GM23338 (cell line): ENCODE data around the gene NCOA6. TPM values are rescaled to one million over a fixed set of nuclear protein-coding genes. Genes with fewer than 3 reads are reported as not detected.

Experiments
- ATAC-seq: fragments of 200-7000 bp; cut with Tn5 transposase; 3 replicates; pipeline ENCODE4 v1.9.1; 2020
- DNase-seq: peaks from one replicate; pipeline ENCODE4 v3.0.0-alpha.2; 2015; ENCODE audit warnings: low spot score
- H2AFZ ChIP-seq: fragments of 200-600 bp; sonication (generic); 2 replicates; pipeline ENCODE4 v1.8.0; 2016; ENCODE audit warnings: antibody characterized with exemption, mild to moderate bottlenecking, moderate library complexity
- H3F3A ChIP-seq: fragments of 200-600 bp; sonication (generic); replicated peaks from 2 replicates; pipeline ENCODE4 v1.8.0; 2017; ENCODE audit warnings: antibody characterized with exemption, mixed run types, low read depth
- H3K27ac ChIP-seq: fragments of 200-600 bp; sonication (generic); 2 replicates; pipeline ENCODE4 v1.6.1; 2016; ENCODE audit warnings: low read depth
- H3K27me3 ChIP-seq: fragments of 200-600 bp; sonication (generic); 2 replicates; pipeline ENCODE4 v1.8.0; 2016; ENCODE audit warnings: mild to moderate bottlenecking, mixed run types, moderate library complexity; ENCODE audit not compliant: insufficient read depth
- H3K36me3 ChIP-seq: fragments of 200-600 bp; sonication (generic); 2 replicates; pipeline ENCODE4 v1.8.0; 2016; ENCODE audit warnings: mild to moderate bottlenecking; ENCODE audit not compliant: insufficient read depth
- H3K4me1 ChIP-seq: fragments of 200-600 bp; sonication (generic); 2 replicates; pipeline ENCODE4 v1.8.0; 2016; ENCODE audit warnings: mild to moderate bottlenecking, moderate library complexity; ENCODE audit not compliant: insufficient read depth
- H3K4me2 ChIP-seq: fragments of 200-600 bp; sonication (generic); 2 replicates; pipeline ENCODE4 v1.7.1; 2017; ENCODE audit warnings: mixed run types
- H3K4me3 ChIP-seq: fragments of 200-600 bp; sonication (generic); 2 replicates; pipeline ENCODE4 v1.6.1; 2016; ENCODE audit warnings: mixed run types
- H3K79me2 ChIP-seq: fragments of 200-600 bp; sonication (generic); replicated peaks from 2 replicates; pipeline ENCODE4 v1.8.0; 2017; ENCODE audit warnings: mild to moderate bottlenecking; ENCODE audit not compliant: insufficient read depth
- H3K9me2 ChIP-seq: fragments of 200-600 bp; sonication (generic); 2 replicates; pipeline ENCODE4 v1.8.0; 2017; ENCODE audit not compliant: insufficient read depth
- H4K20me1 ChIP-seq: fragments of 200-600 bp; sonication (generic); replicated peaks from 2 replicates; pipeline ENCODE4 v1.8.0; 2017; ENCODE audit warnings: mild to moderate bottlenecking; ENCODE audit not compliant: insufficient read depth
- H3K27ac Mint-ChIP-seq: 2 replicates; pipeline ENCODE4 v1.8.0; 2020; ENCODE audit warnings: inconsistent platforms, mild to moderate bottlenecking, moderate library complexity, mixed read lengths
- H3K27me3 Mint-ChIP-seq: 3 replicates; pipeline ENCODE4 v1.8.0; 2022; ENCODE audit warnings: low read depth, mild to moderate bottlenecking, moderate library complexity, mixed read lengths, inconsistent platforms; ENCODE audit not compliant: insufficient read depth, poor library complexity
- H3K36me3 Mint-ChIP-seq: 3 replicates; pipeline ENCODE4 v1.8.0; 2021; ENCODE audit warnings: low read depth, mild to moderate bottlenecking, inconsistent platforms, moderate library complexity, mixed read lengths
- H3K4me1 Mint-ChIP-seq: 3 replicates; pipeline ENCODE4 v1.8.0; 2020; ENCODE audit warnings: mild to moderate bottlenecking, inconsistent platforms, mixed read lengths
- H3K4me3 Mint-ChIP-seq: 3 replicates; pipeline ENCODE4 v1.8.0; 2021; ENCODE audit warnings: moderate library complexity, mild to moderate bottlenecking, inconsistent platforms, mixed read lengths
- H3K9me3 Mint-ChIP-seq: 3 replicates; pipeline ENCODE4 v1.8.0; 2020; ENCODE audit warnings: moderate library complexity, mild to moderate bottlenecking, inconsistent platforms, mixed read lengths
- CREB1 ChIP-seq: fragments of 250-450 bp; sonication (Bioruptor Pico); IDR thresholded peaks from 2 replicates; pipeline ENCODE4 v1.5.0; 2020; ENCODE audit warnings: low read depth, mild to moderate bottlenecking, moderate library complexity
- EZH2 ChIP-seq: fragments of 200-600 bp; sonication (generic); IDR thresholded peaks from one replicate; pipeline ENCODE4 v1.8.0; 2017; ENCODE audit warnings: antibody characterized with exemption, mild to moderate bottlenecking, low read depth; ENCODE audit not compliant: unreplicated experiment
- EZH2phosphoT487 ChIP-seq: fragments of 200-600 bp; sonication (generic); IDR thresholded peaks from one replicate; pipeline ENCODE4 v1.8.1; 2018; ENCODE audit warnings: antibody characterized with exemption; ENCODE audit not compliant: unreplicated experiment
- JUNB ChIP-seq: IDR thresholded peaks from one replicate; pipeline ENCODE4 v1.6.1; 2016; ENCODE audit warnings: antibody characterized with exemption; ENCODE audit not compliant: unreplicated experiment
- NANOG ChIP-seq: IDR thresholded peaks from 2 replicates; pipeline ENCODE4 v1.6.1; 2016; ENCODE audit warnings: antibody characterized with exemption, borderline replicate concordance
- POLR2AphosphoS5 ChIP-seq: IDR thresholded peaks from 2 replicates; pipeline ENCODE4 v1.6.1; 2016; ENCODE audit warnings: antibody characterized with exemption, low read depth
- STAT1 ChIP-seq: IDR thresholded peaks from one replicate; pipeline ENCODE4 v1.6.1; 2016; ENCODE audit warnings: antibody characterized with exemption; ENCODE audit not compliant: unreplicated experiment
- ZNF114 ChIP-seq: fragments of 250-450 bp; sonication (Bioruptor Pico); IDR thresholded peaks from 2 replicates; pipeline ENCODE4 v1.5.0; 2020; ENCODE audit warnings: mild to moderate bottlenecking, moderate library complexity
- ZNF331 ChIP-seq: fragments of 250-450 bp; sonication (Bioruptor Pico); IDR thresholded peaks from 2 replicates; pipeline ENCODE4 v1.5.0; 2020; ENCODE audit warnings: low read depth, mild to moderate bottlenecking, moderate library complexity
- polyA plus RNA-seq: library from polyadenylated mRNA; unstranded; fragments of >200 nt; fragmentation: Nextera tagmentation; extraction: Ambion mirVana; gene quantifications from 2 replicates; pipeline ENCODE4 v1.2.1, GENCODE V29; 2016
- total RNA-seq: library from RNA; depleted of rRNA; stranded (reverse); fragments of >200 nt; shearing (Covaris generic); gene quantifications from 2 replicates; pipeline ENCODE4 v1.2.3, GENCODE V29; 2014
- TF ChIP-seq, protein P1 (sequence below): fragments of 250-450 bp; sonication (Bioruptor Pico); IDR thresholded peaks from 2 replicates; pipeline ENCODE4 v1.5.0; 2020; ENCODE audit warnings: mild to moderate bottlenecking, moderate library complexity
- TF ChIP-seq, protein P2 (sequence below), 2 experiments: fragments of 200-600 bp in 1 of 2; sonication (generic) in 1 of 2; conservative IDR thresholded peaks; 2 replicates each; pipeline versions ENCODE4 v1.5.1 to v1.6.1; 2016 to 2017; ENCODE audit warnings: antibody characterized with exemption in 2 of 2, low read depth in 2 of 2, mild to moderate bottlenecking in 2 of 2, moderate library complexity in 1 of 2
- TF ChIP-seq, protein P3 (sequence below): IDR thresholded peaks from 2 replicates; pipeline ENCODE4 v1.6.1; 2016; ENCODE audit warnings: antibody characterized with exemption
- TF ChIP-seq, protein P4 (sequence below): IDR thresholded peaks from one replicate; pipeline ENCODE4 v1.6.1; 2018; ENCODE audit warnings: antibody characterized with exemption; ENCODE audit not compliant: unreplicated experiment

The NCOA6 gene
- total and polyA plus RNA-seq, 2 experiments from 2014 or later, result 10.6 to 17.4 TPM

DNA sequence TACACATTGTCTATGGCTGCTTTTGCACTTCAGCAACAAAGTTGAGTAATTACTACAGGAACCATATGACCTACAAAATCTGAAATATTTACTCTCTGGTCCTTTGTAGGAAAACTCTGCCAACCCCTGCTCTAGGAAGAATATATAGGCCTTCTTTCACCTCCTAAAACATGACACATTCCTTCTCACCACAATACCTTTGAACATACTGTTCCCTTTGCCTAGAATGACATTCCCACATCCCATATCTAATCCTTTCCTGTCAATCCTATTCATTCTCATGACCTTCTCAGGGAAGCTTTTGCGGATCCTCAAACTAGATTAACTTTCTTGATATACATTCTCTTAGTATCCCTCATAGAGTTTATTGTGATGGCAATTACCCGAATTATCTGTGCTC, 18.0 kb upstream of the NCOA6 start:
- no peak for ATAC-seq
- Mint-ChIP-seq H3K36me3 (peaks cover 3% of the 10 kb centered on the region; the same call in 2 of the 3 replicates), H3K27me3 (peaks cover 1% of the 10 kb centered on the region), H3K4me1 (no peaks in the 10 kb centered on the region), H3K27ac (no peak overlapping the region), H3K9me3 (no peaks in the 10 kb centered on the region), H3K4me3 (no peak overlapping the region)
- no peaks in the 10 kb centered on the region for H3F3A ChIP-seq
- H3K36me3 ChIP-seq, result no peaks in the 10 kb centered on the region; the same call in 1 of the 2 replicates
- no peak for DNase-seq
- no peaks in the 10 kb centered on the region for H3K79me2 ChIP-seq
- TF ChIP-seq ZNF331 (CRISPR knock-in tag) (no peak), EZH2 (no peak), NANOG (no peak), CREB1 (CRISPR knock-in tag) (no peak), STAT1 (no peak), ZNF114 (CRISPR knock-in tag) (no peak), EZH2phosphoT487 (no peak), JUNB (no peak), POLR2AphosphoS5 (no peak)
- TF ChIP-seq, protein P1, sequence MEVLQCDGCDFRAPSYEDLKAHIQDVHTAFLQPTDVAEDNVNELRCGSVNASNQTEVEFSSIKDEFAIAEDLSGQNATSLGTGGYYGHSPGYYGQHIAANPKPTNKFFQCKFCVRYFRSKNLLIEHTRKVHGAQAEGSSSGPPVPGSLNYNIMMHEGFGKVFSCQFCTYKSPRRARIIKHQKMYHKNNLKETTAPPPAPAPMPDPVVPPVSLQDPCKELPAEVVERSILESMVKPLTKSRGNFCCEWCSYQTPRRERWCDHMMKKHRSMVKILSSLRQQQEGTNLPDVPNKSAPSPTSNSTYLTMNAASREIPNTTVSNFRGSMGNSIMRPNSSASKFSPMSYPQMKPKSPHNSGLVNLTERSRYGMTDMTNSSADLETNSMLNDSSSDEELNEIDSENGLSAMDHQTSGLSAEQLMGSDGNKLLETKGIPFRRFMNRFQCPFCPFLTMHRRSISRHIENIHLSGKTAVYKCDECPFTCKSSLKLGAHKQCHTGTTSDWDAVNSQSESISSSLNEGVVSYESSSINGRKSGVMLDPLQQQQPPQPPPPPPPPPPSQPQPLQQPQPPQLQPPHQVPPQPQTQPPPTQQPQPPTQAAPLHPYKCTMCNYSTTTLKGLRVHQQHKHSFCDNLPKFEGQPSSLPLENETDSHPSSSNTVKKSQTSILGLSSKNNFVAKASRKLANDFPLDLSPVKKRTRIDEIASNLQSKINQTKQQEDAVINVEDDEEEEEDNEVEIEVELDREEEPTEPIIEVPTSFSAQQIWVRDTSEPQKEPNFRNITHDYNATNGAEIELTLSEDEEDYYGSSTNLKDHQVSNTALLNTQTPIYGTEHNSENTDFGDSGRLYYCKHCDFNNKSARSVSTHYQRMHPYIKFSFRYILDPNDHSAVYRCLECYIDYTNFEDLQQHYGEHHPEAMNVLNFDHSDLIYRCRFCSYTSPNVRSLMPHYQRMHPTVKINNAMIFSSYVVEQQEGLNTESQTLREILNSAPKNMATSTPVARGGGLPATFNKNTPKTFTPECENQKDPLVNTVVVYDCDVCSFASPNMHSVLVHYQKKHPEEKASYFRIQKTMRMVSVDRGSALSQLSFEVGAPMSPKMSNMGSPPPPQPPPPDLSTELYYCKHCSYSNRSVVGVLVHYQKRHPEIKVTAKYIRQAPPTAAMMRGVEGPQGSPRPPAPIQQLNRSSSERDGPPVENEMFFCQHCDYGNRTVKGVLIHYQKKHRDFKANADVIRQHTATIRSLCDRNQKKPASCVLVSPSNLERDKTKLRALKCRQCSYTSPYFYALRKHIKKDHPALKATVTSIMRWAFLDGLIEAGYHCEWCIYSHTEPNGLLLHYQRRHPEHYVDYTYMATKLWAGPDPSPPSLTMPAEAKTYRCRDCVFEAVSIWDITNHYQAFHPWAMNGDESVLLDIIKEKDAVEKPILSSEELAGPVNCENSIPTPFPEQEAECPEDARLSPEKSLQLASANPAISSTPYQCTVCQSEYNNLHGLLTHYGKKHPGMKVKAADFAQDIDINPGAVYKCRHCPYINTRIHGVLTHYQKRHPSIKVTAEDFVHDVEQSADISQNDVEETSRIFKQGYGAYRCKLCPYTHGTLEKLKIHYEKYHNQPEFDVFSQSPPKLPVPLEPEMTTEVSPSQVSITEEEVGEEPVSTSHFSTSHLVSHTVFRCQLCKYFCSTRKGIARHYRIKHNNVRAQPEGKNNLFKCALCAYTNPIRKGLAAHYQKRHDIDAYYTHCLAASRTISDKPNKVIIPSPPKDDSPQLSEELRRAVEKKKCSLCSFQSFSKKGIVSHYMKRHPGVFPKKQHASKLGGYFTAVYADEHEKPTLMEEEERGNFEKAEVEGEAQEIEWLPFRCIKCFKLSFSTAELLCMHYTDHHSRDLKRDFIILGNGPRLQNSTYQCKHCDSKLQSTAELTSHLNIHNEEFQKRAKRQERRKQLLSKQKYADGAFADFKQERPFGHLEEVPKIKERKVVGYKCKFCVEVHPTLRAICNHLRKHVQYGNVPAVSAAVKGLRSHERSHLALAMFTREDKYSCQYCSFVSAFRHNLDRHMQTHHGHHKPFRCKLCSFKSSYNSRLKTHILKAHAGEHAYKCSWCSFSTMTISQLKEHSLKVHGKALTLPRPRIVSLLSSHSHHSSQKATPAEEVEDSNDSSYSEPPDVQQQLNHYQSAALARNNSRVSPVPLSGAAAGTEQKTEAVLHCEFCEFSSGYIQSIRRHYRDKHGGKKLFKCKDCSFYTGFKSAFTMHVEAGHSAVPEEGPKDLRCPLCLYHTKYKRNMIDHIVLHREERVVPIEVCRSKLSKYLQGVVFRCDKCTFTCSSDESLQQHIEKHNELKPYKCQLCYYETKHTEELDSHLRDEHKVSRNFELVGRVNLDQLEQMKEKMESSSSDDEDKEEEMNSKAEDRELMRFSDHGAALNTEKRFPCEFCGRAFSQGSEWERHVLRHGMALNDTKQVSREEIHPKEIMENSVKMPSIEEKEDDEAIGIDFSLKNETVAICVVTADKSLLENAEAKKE (CRISPR knock-in tag), result no peak
- TF ChIP-seq, protein P2, sequence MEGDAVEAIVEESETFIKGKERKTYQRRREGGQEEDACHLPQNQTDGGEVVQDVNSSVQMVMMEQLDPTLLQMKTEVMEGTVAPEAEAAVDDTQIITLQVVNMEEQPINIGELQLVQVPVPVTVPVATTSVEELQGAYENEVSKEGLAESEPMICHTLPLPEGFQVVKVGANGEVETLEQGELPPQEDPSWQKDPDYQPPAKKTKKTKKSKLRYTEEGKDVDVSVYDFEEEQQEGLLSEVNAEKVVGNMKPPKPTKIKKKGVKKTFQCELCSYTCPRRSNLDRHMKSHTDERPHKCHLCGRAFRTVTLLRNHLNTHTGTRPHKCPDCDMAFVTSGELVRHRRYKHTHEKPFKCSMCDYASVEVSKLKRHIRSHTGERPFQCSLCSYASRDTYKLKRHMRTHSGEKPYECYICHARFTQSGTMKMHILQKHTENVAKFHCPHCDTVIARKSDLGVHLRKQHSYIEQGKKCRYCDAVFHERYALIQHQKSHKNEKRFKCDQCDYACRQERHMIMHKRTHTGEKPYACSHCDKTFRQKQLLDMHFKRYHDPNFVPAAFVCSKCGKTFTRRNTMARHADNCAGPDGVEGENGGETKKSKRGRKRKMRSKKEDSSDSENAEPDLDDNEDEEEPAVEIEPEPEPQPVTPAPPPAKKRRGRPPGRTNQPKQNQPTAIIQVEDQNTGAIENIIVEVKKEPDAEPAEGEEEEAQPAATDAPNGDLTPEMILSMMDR (conservative IDR thresholded peaks at IDR 0.05; ENCODE audit: low read depth in 2 of 2), result no peak
- TF ChIP-seq, protein P3, sequence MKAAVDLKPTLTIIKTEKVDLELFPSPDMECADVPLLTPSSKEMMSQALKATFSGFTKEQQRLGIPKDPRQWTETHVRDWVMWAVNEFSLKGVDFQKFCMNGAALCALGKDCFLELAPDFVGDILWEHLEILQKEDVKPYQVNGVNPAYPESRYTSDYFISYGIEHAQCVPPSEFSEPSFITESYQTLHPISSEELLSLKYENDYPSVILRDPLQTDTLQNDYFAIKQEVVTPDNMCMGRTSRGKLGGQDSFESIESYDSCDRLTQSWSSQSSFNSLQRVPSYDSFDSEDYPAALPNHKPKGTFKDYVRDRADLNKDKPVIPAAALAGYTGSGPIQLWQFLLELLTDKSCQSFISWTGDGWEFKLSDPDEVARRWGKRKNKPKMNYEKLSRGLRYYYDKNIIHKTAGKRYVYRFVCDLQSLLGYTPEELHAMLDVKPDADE, result no peak
- TF ChIP-seq, protein P4, sequence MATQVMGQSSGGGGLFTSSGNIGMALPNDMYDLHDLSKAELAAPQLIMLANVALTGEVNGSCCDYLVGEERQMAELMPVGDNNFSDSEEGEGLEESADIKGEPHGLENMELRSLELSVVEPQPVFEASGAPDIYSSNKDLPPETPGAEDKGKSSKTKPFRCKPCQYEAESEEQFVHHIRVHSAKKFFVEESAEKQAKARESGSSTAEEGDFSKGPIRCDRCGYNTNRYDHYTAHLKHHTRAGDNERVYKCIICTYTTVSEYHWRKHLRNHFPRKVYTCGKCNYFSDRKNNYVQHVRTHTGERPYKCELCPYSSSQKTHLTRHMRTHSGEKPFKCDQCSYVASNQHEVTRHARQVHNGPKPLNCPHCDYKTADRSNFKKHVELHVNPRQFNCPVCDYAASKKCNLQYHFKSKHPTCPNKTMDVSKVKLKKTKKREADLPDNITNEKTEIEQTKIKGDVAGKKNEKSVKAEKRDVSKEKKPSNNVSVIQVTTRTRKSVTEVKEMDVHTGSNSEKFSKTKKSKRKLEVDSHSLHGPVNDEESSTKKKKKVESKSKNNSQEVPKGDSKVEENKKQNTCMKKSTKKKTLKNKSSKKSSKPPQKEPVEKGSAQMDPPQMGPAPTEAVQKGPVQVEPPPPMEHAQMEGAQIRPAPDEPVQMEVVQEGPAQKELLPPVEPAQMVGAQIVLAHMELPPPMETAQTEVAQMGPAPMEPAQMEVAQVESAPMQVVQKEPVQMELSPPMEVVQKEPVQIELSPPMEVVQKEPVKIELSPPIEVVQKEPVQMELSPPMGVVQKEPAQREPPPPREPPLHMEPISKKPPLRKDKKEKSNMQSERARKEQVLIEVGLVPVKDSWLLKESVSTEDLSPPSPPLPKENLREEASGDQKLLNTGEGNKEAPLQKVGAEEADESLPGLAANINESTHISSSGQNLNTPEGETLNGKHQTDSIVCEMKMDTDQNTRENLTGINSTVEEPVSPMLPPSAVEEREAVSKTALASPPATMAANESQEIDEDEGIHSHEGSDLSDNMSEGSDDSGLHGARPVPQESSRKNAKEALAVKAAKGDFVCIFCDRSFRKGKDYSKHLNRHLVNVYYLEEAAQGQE, result no peak
- 0 out of 2 replicates have a peak, but pooled peaks cover 6% of the 10 kb centered on the region for H4K20me1 ChIP-seq
- no peaks in the 10 kb centered on the region for H3K4me1 ChIP-seq
- no peak overlapping the region for H3K4me2 ChIP-seq
- H2AFZ ChIP-seq, result no peak overlapping the region
- H3K27ac ChIP-seq, result no peak overlapping the region
- H3K4me3 ChIP-seq, result no peak overlapping the region
- no peaks in the 10 kb centered on the region for H3K9me2 ChIP-seq
- no peaks in the 10 kb centered on the region for H3K27me3 ChIP-seq
